ENCODE measurements around the gene ANKRD52.

- TF ChIP-seq CTCF (IDR thresholded peaks at IDR 0.05): no peak
- no peak for TF ChIP-seq POLR2A (IDR thresholded peaks at IDR 0.05)
Measured at GRCh38 chr12:56231184-56231582, 27.0 kb downstream of the ANKRD52 start.

Data from Peyer's patch (tissue), 4 donors.